K562 (cell line): Measurements from ENCODE around the gene RPS2.

Experiments used
- RAD21 ChIP-seq, 2 experiments: fragments of 250-450 bp in 1 of 2; fragments of 450-650 bp in 1 of 2; sonication (Bioruptor Pico) in 1 of 2; formaldehyde crosslinking in 1 of 2; IDR thresholded peaks in 1 of 2; conservative IDR thresholded peaks in 1 of 2; 2 replicates each; pipeline versions ENCODE4 v1.4.0 to v1.8.0; 2020 to 2022; ENCODE audit warnings: mild to moderate bottlenecking in 2 of 2, moderate library complexity in 1 of 2
- YY1 ChIP-seq, 3 experiments: IDR thresholded peaks; 2 replicates each; pipeline ENCODE4 v1.6.1; 2011; ENCODE audit warnings: low read length in 2 of 3, mild to moderate bottlenecking in 2 of 3, moderate library complexity in 2 of 3, borderline replicate concordance in 1 of 3, control low read depth in 1 of 3, low read depth in 1 of 3; ENCODE audit not compliant: insufficient read depth in 3 of 3, insufficient replicate concordance in 2 of 3, control insufficient read depth in 1 of 3, insufficient read length in 1 of 3; ENCODE audit errors: extremely low read depth in 1 of 3
- ZNF830 ChIP-seq: fragments of 250-450 bp; sonication (Bioruptor Pico); IDR thresholded peaks from 2 replicates; pipeline ENCODE4 v1.5.0; 2021; ENCODE audit warnings: mild to moderate bottlenecking
- TF ChIP-seq, protein P1 (sequence below): fragments of 250-450 bp; sonication (Bioruptor Pico); IDR thresholded peaks from 2 replicates; pipeline ENCODE4 v1.5.0; 2021
- TF ChIP-seq, protein P2 (sequence below): sonication (generic); formaldehyde crosslinking; IDR thresholded peaks from 2 replicates; pipeline ENCODE4 v1.8.0; 2023; ENCODE audit warnings: mild to moderate bottlenecking, missing genetic modification reagents

DNA sequence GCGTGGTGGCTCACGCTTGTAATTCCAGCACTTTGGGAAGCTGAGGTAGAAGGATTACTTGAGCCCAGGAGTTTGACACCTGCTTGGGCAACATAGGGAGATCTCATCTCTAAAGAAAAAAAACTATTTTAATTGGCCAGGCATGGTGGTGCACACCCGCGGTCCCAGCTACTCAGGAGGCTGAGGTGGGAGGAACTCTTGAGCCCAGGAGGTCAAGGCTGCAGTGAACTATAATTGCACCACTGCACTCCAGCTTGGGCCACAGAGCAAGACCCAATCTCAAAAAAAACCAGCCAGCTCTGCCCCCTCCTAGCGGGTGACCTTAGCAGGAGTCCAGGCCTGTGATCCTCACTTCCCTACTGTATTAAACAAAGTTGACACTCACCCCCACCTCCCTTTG is 40.5 kb downstream of the RPS2 start:
- TF ChIP-seq ZNF830 (CRISPR knock-in tag) (no peak), YY1 (IDR thresholded peaks at IDR 0.05; ENCODE audit: borderline replicate concordance in 1 of 3, control insufficient read depth in 1 of 3, extremely low read depth in 1 of 3, insufficient read depth in 3 of 3, insufficient read length in 1 of 3, insufficient replicate concordance in 2 of 3, low read depth in 1 of 3, low read length in 2 of 3) (no peak), RAD21 (CRISPR knock-in tag; conservative IDR thresholded peaks at IDR 0.05 in 1 of 2, IDR thresholded peaks at IDR 0.05 in 1 of 2) (no peak)
- TF ChIP-seq, protein P1, sequence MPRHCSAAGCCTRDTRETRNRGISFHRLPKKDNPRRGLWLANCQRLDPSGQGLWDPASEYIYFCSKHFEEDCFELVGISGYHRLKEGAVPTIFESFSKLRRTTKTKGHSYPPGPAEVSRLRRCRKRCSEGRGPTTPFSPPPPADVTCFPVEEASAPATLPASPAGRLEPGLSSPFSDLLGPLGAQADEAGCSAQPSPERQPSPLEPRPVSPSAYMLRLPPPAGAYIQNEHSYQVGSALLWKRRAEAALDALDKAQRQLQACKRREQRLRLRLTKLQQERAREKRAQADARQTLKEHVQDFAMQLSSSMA: no peak
- TF ChIP-seq, protein P2, sequence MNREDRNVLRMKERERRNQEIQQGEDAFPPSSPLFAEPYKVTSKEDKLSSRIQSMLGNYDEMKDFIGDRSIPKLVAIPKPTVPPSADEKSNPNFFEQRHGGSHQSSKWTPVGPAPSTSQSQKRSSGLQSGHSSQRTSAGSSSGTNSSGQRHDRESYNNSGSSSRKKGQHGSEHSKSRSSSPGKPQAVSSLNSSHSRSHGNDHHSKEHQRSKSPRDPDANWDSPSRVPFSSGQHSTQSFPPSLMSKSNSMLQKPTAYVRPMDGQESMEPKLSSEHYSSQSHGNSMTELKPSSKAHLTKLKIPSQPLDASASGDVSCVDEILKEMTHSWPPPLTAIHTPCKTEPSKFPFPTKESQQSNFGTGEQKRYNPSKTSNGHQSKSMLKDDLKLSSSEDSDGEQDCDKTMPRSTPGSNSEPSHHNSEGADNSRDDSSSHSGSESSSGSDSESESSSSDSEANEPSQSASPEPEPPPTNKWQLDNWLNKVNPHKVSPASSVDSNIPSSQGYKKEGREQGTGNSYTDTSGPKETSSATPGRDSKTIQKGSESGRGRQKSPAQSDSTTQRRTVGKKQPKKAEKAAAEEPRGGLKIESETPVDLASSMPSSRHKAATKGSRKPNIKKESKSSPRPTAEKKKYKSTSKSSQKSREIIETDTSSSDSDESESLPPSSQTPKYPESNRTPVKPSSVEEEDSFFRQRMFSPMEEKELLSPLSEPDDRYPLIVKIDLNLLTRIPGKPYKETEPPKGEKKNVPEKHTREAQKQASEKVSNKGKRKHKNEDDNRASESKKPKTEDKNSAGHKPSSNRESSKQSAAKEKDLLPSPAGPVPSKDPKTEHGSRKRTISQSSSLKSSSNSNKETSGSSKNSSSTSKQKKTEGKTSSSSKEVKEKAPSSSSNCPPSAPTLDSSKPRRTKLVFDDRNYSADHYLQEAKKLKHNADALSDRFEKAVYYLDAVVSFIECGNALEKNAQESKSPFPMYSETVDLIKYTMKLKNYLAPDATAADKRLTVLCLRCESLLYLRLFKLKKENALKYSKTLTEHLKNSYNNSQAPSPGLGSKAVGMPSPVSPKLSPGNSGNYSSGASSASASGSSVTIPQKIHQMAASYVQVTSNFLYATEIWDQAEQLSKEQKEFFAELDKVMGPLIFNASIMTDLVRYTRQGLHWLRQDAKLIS (CRISPR knock-in tag): no peak
